Heart left ventricle (tissue), 16 donors: ENCODE results near the gene NPFFR1. TPM values are rescaled to one million over a fixed set of nuclear protein-coding genes. Genes with fewer than 3 reads are reported as not detected.
"Not testable (repeated sequence)": the region's sequence is repeated elsewhere in the genome, so short reads cannot be mapped to it uniquely, and the experiment has no call there.

Source experiments
- ATAC-seq, 4 donors: fragments of 200-7000 bp; cut with Tn5 transposase; one replicate each; pipeline ENCODE4 v1.9.1; 2020 to 2022; ENCODE audit warnings: moderate library complexity in 4 of 4, mild to moderate bottlenecking in 3 of 4, moderate number of reproducible peaks in 1 of 4
- DNase-seq, 5 donors: peaks; one replicate each; pipeline ENCODE4 v3.0.0-alpha.2; 2020
- H3K27ac ChIP-seq, 12 donors: fragments of 200-600 bp; sonication (generic) in 4 of 12; one replicate each; pipeline versions ENCODE4 v1.5.0 to v1.8.0; 2016 to 2022; ENCODE audit warnings: mild to moderate bottlenecking in 2 of 12
- H3K27me3 ChIP-seq, 9 donors: fragments of 200-600 bp; sonication (generic) in 2 of 9; one replicate each; pipeline versions ENCODE4 v1.5.1 to v1.8.0; 2016 to 2022; ENCODE audit warnings: mild to moderate bottlenecking in 3 of 9
- H3K36me3 ChIP-seq, 9 donors: fragments of 200-600 bp; sonication (generic) in 2 of 9; one replicate each; pipeline versions ENCODE4 v1.5.0 to v1.8.0; 2018 to 2022; ENCODE audit warnings: mild to moderate bottlenecking in 2 of 9
- H3K4me1 ChIP-seq, 12 donors: fragments of 200-600 bp; sonication (generic) in 4 of 12; one replicate each; pipeline versions ENCODE4 v1.5.0 to v1.8.0; 2016 to 2022; ENCODE audit warnings: mild to moderate bottlenecking in 3 of 12
- H3K4me3 ChIP-seq, 12 donors: fragments of 200-600 bp; sonication (generic) in 4 of 12; one replicate each; pipeline versions ENCODE4 v1.5.0 to v1.8.0; 2017 to 2022; ENCODE audit warnings: mild to moderate bottlenecking in 9 of 12, moderate library complexity in 4 of 12
- H3K9me3 ChIP-seq, 12 donors: fragments of 200-600 bp; sonication (generic) in 4 of 12; one replicate each; pipeline versions ENCODE4 v1.5.0 to v1.8.0; 2016 to 2022; ENCODE audit warnings: mild to moderate bottlenecking in 1 of 12
- CTCF ChIP-seq, 12 donors: fragments of 200-600 bp; sonication (generic) in 4 of 12; IDR thresholded peaks; one replicate each; pipeline versions ENCODE4 v1.5.0 to v1.8.0; 2018 to 2022; ENCODE audit warnings: antibody characterized with exemption in 12 of 12, mild to moderate bottlenecking in 5 of 12
- POLR2A ChIP-seq, 2 donors: fragments of 450-650 bp; IDR thresholded peaks; one replicate each; pipeline ENCODE4 v1.6.1; 2017; ENCODE audit warnings: antibody characterized with exemption in 2 of 2, mild to moderate bottlenecking in 2 of 2, moderate library complexity in 2 of 2
- WGBS, 4 donors: extraction: QIAGEN DNeasy Blood & Tissue Kit in 2 of 4; methylation state at CpG; one replicate each; pipeline versions ENCODE4 v1.1.5 to v1.1.7; 2013 to 2018; 5-methylcytosine and 5-hydroxymethylcytosine counted together
- intact Hi-C, 10 donors: fragments of 100-400 bp; cut with DNase I; formaldehyde crosslinking; loops; one replicate each; pipeline versions ENCODE4 v1.11.1 to v1.14.2; 2022
- polyA plus RNA-seq, 2 donors: library from polyadenylated mRNA; stranded (reverse); fragments of 200-250 nt; gene quantifications; one replicate each; pipeline ENCODE4 v1.2.3, GENCODE V29; 2013
- total RNA-seq, 9 donors: library from RNA; depleted of rRNA in 2 of 9; stranded (reverse); fragments of >200 nt in 2 of 9; fragmentation: NEBNext Ultra II Directional in 3 of 9; extraction: Animal tissue kit (Norgen Biotek cat#: 25700) in 3 of 9; gene quantifications; one replicate each; pipeline versions ENCODE4 v1.1.0 to v1.2.4, GENCODE V29; 2016 to 2023
- donor health status: ischemic (EF 13 %, LVEDD 7.1; RV severe dilation, severe dysfunction).
- donor health status: healthy with polysubstance abuse.
- donor health status: DM: no; HTN: yes; CAD: no.
- donor health status: DM: no; HTN: no; CAD: no.
- donor health status: ischemic (EF 25% LVEDD 6.9; RV normal size, moderate dysfunction).
- donor health status: ischemic (EF 25% LVEDD 5.7; RV mildly dilated, moderate dysfunction).
- donor health status: healthy.
- donor health status: DM: yes; HTN: yes; CAD: no.
- donor health status: ischemic (EF 35%, LVEDD 5.7; RV mildly dilated, moderate dysfunction).
- donor health status: nonischemic (EF 11% LVEDD 7.7; RV severe dilation, severe dysfunction).
- donor health status: DM: yes; HTN: yes; CAD: no.
- donor health status: PGD.
- donor health status: ischemic (EF 29% LVEDD 5.4; RV normal size, mild dysfunction).
- donor health status: nonischemic (EF 23%, LVEDD 6.1; RV moderate dilation, normal function).

The NPFFR1 gene
- total and polyA plus RNA-seq, 11 donors = 0.52 TPM; not detected in 10

GRCh38 chr10:70223728-70224127 lies 60.1 kb downstream of the NPFFR1 start:
- TF ChIP-seq CTCF (IDR thresholded peaks at IDR 0.05) (no peak), POLR2A (IDR thresholded peaks at IDR 0.05) (no peak)
- Histone ChIP-seq H3K4me1 (peaks cover 0 to 32% (median 18%) of the 10 kb centered on the region in 12 donors), H3K27me3 (no peaks in the 10 kb centered on the region), H3K9me3 (no peaks in the 10 kb centered on the region), H3K36me3 (peaks cover 0 to 19% (median 1%) of the 10 kb centered on the region in 9 donors), H3K4me3 (no peak overlapping the region), H3K27ac (no peak overlapping the region)
- DNase-seq (no peak), ATAC-seq (no peak)
- 91 to 95% (median 92%) methylated on average over 2 of the region's 2 CpGs for WGBS, 4 donors
- intact Hi-C loops = loop anchor here in 7 of 10 donors (2.0 to 10.0 kb wide), 7 partner anchors 51 to 321 kb away; no protein-coding TSS in a partner anchor

- H3K9me3 ChIP-seq, DNase-seq, ATAC-seq, H3K27me3 ChIP-seq, H3K27ac ChIP-seq, H3K4me3 ChIP-seq: not testable (repeated sequence)
- 76 to 85% (median 82%) methylated on average over 9 of the region's 9 CpGs for WGBS, 4 donors
- peaks cover 0 to 24% (median 14%) of the 10 kb centered on the region in 12 donors for H3K4me1 ChIP-seq
- intact Hi-C loops = loop anchor here in 7 of 10 donors (2.0 to 10.0 kb wide), 7 partner anchors 52 to 322 kb away; no protein-coding TSS in a partner anchor
- peaks cover 0 to 27% (median 8%) of the 10 kb centered on the region in 9 donors for H3K36me3 ChIP-seq
Observed at GRCh38 chr10:70222811-70223447, 60.9 kb downstream of the NPFFR1 start.

- ATAC-seq (no peak), DNase-seq (no peak)
- intact Hi-C loops = loop anchor here in 7 of 10 donors (2.0 to 10.0 kb wide), 7 partner anchors 52 to 322 kb away; no protein-coding TSS in a partner anchor
- Histone ChIP-seq H3K36me3 (peaks cover 0 to 32% (median 13%) of the 10 kb centered on the region in 9 donors), H3K9me3 (no peaks in the 10 kb centered on the region), H3K4me3 (no peak overlapping the region), H3K4me1 (peaks cover 0 to 20% (median 9%) of the 10 kb centered on the region in 12 donors), H3K27me3 (no peaks in the 10 kb centered on the region), H3K27ac (no peak overlapping the region)
- WGBS, 4 donors = 89 to 98% (median 94%) methylated on average over 3 of the region's 3 CpGs
- TF ChIP-seq POLR2A (IDR thresholded peaks at IDR 0.05) (no peak), CTCF (IDR thresholded peaks at IDR 0.05) (no peak)
Observed at GRCh38 chr10:70222340-70222794, 61.4 kb downstream of the NPFFR1 start.

GRCh38 chr10:70221030-70221429 lies 62.8 kb downstream of the NPFFR1 start:
- peak overlapping the region in 1 of 12 donors; percentile 35 for H3K4me3 ChIP-seq
- TF ChIP-seq POLR2A (IDR thresholded peaks at IDR 0.05) (no peak), CTCF (IDR thresholded peaks at IDR 0.05) (no peak)
- peak overlapping the region in 4 of 12 donors; percentile 20 to 40 (median 32) for H3K27ac ChIP-seq
- peaks cover 0 to 40% (median 25%) of the 10 kb centered on the region in 9 donors for H3K36me3 ChIP-seq
- intact Hi-C loops = loop anchor here in 9 of 10 donors (1.0 to 10.0 kb wide), 9 partner anchors 54 to 324 kb away; no protein-coding TSS in a partner anchor
- ATAC-seq = no peak
- WGBS, 4 donors = 17 to 45% (median 20%) methylated on average over 1 of the region's 1 CpG
- no peaks in the 10 kb centered on the region for H3K27me3 ChIP-seq
- H3K9me3 ChIP-seq = no peaks in the 10 kb centered on the region
- DNase-seq = no peak
- peaks cover 0 to 20% (median 4%) of the 10 kb centered on the region in 12 donors for H3K4me1 ChIP-seq
